Fibroblast of lung (primary cell): ENCODE results near the gene AP3S2.

Source experiments
- EZH2 ChIP-seq: IDR thresholded peaks from 2 replicates; pipeline ENCODE4 v1.5.1; 2012; ENCODE audit warnings: low read length, control low read depth, mild to moderate bottlenecking; ENCODE audit errors: missing control alignments
- TF ChIP-seq, protein P1 (sequence below), 2 donors: IDR thresholded peaks in 1 of 2; conservative IDR thresholded peaks in 1 of 2; 1 replicate in 1 of 2; 2 replicates in 1 of 2; pipeline ENCODE4 v1.5.1; 2011 to 2012; ENCODE audit warnings: low read length in 2 of 2, control low read depth in 1 of 2, inconsistent platforms in 1 of 2, low read depth in 1 of 2, mild to moderate bottlenecking in 1 of 2

- TF ChIP-seq, protein P1, sequence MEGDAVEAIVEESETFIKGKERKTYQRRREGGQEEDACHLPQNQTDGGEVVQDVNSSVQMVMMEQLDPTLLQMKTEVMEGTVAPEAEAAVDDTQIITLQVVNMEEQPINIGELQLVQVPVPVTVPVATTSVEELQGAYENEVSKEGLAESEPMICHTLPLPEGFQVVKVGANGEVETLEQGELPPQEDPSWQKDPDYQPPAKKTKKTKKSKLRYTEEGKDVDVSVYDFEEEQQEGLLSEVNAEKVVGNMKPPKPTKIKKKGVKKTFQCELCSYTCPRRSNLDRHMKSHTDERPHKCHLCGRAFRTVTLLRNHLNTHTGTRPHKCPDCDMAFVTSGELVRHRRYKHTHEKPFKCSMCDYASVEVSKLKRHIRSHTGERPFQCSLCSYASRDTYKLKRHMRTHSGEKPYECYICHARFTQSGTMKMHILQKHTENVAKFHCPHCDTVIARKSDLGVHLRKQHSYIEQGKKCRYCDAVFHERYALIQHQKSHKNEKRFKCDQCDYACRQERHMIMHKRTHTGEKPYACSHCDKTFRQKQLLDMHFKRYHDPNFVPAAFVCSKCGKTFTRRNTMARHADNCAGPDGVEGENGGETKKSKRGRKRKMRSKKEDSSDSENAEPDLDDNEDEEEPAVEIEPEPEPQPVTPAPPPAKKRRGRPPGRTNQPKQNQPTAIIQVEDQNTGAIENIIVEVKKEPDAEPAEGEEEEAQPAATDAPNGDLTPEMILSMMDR (conservative IDR thresholded peaks at IDR 0.05 in 1 of 2, IDR thresholded peaks at IDR 0.05 in 1 of 2; ENCODE audit: low read depth in 1 of 2, low read length in 2 of 2): no peak
- no peak for TF ChIP-seq EZH2
These were observed 46.1 kb upstream of the AP3S2 start for GRCh38 chr15:89939910-89940309.
